Measurements from ENCODE around the gene SHC3.

- TF ChIP-seq, protein P1, sequence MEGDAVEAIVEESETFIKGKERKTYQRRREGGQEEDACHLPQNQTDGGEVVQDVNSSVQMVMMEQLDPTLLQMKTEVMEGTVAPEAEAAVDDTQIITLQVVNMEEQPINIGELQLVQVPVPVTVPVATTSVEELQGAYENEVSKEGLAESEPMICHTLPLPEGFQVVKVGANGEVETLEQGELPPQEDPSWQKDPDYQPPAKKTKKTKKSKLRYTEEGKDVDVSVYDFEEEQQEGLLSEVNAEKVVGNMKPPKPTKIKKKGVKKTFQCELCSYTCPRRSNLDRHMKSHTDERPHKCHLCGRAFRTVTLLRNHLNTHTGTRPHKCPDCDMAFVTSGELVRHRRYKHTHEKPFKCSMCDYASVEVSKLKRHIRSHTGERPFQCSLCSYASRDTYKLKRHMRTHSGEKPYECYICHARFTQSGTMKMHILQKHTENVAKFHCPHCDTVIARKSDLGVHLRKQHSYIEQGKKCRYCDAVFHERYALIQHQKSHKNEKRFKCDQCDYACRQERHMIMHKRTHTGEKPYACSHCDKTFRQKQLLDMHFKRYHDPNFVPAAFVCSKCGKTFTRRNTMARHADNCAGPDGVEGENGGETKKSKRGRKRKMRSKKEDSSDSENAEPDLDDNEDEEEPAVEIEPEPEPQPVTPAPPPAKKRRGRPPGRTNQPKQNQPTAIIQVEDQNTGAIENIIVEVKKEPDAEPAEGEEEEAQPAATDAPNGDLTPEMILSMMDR (IDR thresholded peaks at IDR 0.05; ENCODE audit: low read depth, low read length) = no peak
- TF ChIP-seq POLR2A (IDR thresholded peaks at IDR 0.05; ENCODE audit: extremely low read depth, insufficient read length) = no peak
- TF ChIP-seq, protein P2, sequence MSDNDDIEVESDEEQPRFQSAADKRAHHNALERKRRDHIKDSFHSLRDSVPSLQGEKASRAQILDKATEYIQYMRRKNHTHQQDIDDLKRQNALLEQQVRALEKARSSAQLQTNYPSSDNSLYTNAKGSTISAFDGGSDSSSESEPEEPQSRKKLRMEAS (IDR thresholded peaks at IDR 0.05; ENCODE audit: low read depth, low read length) = no peak
These were observed 172.4 kb downstream of the SHC3 start for GRCh38 chr9:89006267-89006666.

Data from NB4 (cell line).